Measurements from ENCODE around the gene EIPR1. TPM values are rescaled to one million over a fixed set of nuclear protein-coding genes. Genes with fewer than 3 reads are reported as not detected.

The EIPR1 gene
- total and polyA plus RNA-seq, 2 experiments from 2014 or later = 23.2 to 28.2 TPM

DNA sequence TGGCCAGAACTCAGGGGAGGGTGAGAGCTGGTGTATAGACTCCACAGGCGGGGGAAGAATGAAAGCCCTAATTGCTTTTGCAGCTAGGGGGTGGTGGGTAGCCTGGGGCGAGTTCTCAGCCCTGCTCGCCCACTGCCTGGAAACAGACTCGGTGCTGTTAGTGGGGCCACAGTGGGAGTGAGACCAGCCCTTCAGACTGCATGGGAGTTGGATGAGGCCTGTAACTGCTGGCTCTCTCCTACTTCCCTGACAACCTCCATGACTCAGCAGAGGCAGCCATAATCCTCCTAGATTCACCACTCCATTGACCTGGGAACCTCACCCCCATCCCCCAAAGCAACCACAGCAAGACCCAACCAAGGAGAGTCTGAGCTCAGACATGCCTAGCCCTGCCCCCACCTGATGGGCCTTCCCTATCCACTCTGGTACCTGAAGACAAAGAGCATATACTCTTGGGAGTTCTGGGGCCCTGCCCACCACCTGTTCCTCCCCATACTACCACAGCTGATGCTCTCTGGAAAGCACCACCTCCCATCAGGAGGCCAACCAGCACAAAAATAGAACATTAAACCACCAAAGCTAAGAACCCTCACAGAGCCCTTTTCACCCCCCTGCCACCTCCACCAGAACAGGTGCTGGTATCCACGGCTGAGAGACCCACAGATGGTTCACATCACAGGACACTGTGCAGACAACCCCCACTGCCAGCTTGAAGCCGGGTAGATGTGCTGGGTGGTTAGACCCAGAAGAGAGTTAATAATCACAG is 226.3 kb downstream of the EIPR1 start:
- H3K27ac ChIP-seq = no peak overlapping the region

DNA sequence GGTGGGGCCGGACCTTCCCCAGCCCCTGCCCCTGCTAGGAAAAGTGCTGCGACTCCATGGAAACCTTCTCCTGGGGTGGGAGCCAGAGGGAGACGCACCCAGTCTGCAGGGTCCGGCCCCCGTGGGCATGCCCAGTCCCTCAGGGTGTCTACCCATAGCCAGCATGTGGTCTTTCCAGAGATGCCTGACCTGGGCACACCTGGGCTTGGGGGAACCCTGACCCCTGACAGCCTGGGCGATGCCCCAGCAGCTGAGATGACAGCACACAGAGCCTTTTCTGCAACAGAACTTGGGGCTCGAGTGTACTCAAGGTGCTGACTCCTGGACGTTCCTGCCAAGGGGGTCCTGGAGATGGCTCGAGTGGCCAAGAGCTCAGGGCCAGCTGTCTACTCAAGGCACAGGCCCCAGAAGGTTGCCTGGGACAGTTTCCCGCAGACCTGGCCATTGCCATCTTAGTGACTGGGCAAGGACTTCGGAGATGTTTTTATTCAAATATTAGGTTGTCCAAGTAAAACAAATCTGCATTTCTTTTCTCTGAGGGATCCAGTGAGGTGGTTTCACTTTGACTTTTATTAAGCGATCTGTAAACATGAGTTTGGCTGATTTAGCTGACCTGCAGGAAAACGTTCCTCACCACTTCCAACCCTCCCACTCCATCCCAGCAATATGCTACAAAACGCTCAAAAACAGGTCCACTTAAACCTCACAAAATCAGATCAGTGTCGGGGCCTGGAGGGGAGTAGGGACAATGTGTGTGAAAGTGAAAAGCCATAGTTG is 228.0 kb downstream of the EIPR1 start:
- H3K9me3 ChIP-seq (ENCODE audit: low read depth) = no peaks in the 10 kb centered on the region
- H3K27me3 ChIP-seq = no peaks in the 10 kb centered on the region
- no peaks in the 10 kb centered on the region for H3K36me3 ChIP-seq
- DNase-seq (ENCODE audit: low read depth in 1 of 2, low spot score in 1 of 2) = no peak
- TF ChIP-seq, protein P1, sequence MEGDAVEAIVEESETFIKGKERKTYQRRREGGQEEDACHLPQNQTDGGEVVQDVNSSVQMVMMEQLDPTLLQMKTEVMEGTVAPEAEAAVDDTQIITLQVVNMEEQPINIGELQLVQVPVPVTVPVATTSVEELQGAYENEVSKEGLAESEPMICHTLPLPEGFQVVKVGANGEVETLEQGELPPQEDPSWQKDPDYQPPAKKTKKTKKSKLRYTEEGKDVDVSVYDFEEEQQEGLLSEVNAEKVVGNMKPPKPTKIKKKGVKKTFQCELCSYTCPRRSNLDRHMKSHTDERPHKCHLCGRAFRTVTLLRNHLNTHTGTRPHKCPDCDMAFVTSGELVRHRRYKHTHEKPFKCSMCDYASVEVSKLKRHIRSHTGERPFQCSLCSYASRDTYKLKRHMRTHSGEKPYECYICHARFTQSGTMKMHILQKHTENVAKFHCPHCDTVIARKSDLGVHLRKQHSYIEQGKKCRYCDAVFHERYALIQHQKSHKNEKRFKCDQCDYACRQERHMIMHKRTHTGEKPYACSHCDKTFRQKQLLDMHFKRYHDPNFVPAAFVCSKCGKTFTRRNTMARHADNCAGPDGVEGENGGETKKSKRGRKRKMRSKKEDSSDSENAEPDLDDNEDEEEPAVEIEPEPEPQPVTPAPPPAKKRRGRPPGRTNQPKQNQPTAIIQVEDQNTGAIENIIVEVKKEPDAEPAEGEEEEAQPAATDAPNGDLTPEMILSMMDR (IDR thresholded peaks at IDR 0.05; ENCODE audit: low read depth, low read length) = no peak
- no peak overlapping the region for H3K27ac ChIP-seq
- H3K4me3 ChIP-seq = no peak overlapping the region
- H3K4me1 ChIP-seq (ENCODE audit: low read depth) = no peaks in the 10 kb centered on the region

More for the DNA sequence above, 226.3 kb downstream of the EIPR1 start:
- H3K4me3 ChIP-seq = no peak overlapping the region
- DNase-seq (ENCODE audit: low read depth in 1 of 2, low spot score in 1 of 2) = no peak
- no peaks in the 10 kb centered on the region for H3K4me1 ChIP-seq (ENCODE audit: low read depth)
- no peaks in the 10 kb centered on the region for H3K27me3 ChIP-seq
- TF ChIP-seq, protein P1 (IDR thresholded peaks at IDR 0.05; ENCODE audit: low read depth, low read length) = no peak
- H3K9me3 ChIP-seq (ENCODE audit: low read depth) = no peaks in the 10 kb centered on the region
- H3K36me3 ChIP-seq = no peaks in the 10 kb centered on the region

DNA sequence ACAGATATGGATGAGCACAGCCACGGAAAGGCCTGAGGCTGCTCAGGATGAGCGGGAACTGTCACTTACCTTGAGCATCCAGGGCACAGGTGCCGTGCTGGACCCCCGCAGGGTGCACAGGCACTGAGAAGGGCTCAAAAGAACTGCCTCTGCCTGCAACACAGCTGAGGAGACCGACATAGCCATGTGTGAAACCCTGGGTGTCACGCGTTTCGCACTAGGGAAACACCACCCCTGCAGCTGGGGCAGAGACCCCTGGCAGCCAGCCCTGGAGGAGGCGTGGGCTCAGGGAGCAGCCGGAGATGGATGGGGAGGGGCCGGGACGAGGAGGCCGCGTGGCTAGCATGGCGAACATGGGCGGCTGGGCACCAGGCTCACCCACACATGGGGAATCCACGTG is 228.9 kb downstream of the EIPR1 start:
- no peaks in the 10 kb centered on the region for H3K27me3 ChIP-seq
- no peak overlapping the region for H3K4me3 ChIP-seq
- no peak overlapping the region for H3K27ac ChIP-seq
- no peak for DNase-seq (ENCODE audit: low read depth in 1 of 2, low spot score in 1 of 2)
- no peaks in the 10 kb centered on the region for H3K9me3 ChIP-seq (ENCODE audit: low read depth)
- TF ChIP-seq, protein P1 (IDR thresholded peaks at IDR 0.05; ENCODE audit: low read depth, low read length) = no peak
- H3K36me3 ChIP-seq = no peaks in the 10 kb centered on the region
- H3K4me1 ChIP-seq (ENCODE audit: low read depth) = no peaks in the 10 kb centered on the region

DNA sequence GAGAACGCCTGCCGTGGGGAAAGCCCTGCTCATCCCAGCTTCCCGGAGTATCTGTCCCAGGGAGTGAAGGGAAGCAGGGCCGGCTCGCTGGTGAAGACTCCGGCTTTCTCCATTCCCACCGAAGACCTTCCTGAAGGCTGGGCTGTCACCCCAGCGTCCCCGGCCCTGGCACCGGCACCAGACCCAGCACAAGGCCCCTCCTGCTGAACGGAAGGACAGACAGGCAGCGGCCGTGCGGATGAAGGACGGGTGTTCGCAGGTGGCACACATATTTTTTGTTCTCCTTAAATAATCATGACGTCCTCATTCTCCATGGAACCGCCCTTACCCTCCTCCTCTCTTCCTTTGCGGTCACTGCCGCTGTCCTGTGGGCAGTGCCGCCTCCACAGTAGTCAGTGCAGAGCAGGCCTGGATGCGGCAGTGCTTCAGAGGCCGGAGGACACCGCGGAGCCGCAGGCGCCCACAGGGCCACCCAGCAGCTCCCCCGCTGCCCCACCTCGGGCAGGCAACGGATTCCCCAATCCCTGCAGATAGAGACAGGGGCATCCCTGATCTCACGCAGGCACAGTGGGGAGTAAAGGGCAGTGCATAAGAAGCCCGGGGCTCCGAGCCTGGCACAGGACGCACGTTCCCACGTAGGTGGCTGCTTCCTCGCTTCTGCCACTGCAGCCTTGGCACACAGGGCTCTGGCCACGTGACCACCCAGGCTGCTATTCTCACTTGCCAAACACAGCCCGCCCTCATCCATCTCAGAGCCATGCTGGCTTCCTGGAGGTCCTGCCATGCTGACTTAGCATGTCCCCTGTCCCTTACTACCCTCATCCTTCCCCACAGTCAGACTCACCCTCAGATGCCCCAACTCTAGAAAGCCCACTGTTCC is 229.7 kb downstream of the EIPR1 start:
- Histone ChIP-seq H3K36me3 (no peaks in the 10 kb centered on the region), H3K4me1 (ENCODE audit: low read depth) (no peaks in the 10 kb centered on the region), H3K9me3 (ENCODE audit: low read depth) (no peaks in the 10 kb centered on the region), H3K4me3 (no peak overlapping the region), H3K27ac (no peak overlapping the region), H3K27me3 (no peaks in the 10 kb centered on the region)
- TF ChIP-seq, protein P1 (IDR thresholded peaks at IDR 0.05; ENCODE audit: low read depth, low read length) = no peak
- DNase-seq (ENCODE audit: low read depth in 1 of 2, low spot score in 1 of 2) = no peak

All from cardiac muscle cell (in vitro differentiated cells and primary cell).